Panc1 (cell line): ENCODE measurements around the gene KANSL1L. TPM values are rescaled to one million over a fixed set of nuclear protein-coding genes. Genes with fewer than 3 reads are reported as not detected.
A peak's percentile ranks its signal among the peaks of the same experiment; 100 is the strongest.

Experiments used
- ATAC-seq: fragments of 200-7000 bp; cut with Tn5 transposase; 2 replicates; pipeline ENCODE4 v1.9.1; 2020; ENCODE audit warnings: mild to moderate bottlenecking, moderate library complexity
- BruUV-seq: library from RNA; stranded (reverse); fragments of 400-500 nt; replicated peaks from 2 replicates; lab custom pipeline; 2021; lab: Mats Ljungman, UMichigan
- CTCF ChIA-PET: fragments of 300-600 bp; sonication (Branson Sonifier 250); formaldehyde crosslinking; loops from one replicate; lab custom pipeline; 2022; ENCODE audit warnings: antibody characterized with exemption; lab: Charles Lee
- POLR2A ChIA-PET: fragments of 300-600 bp; sonication (Branson Sonifier 250); formaldehyde crosslinking; loops from one replicate; lab custom pipeline; 2022; ENCODE audit warnings: antibody characterized with exemption; lab: Charles Lee
- DNase-seq: peaks from one replicate; pipeline ENCODE4 v3.0.0-alpha.2; 2010; ENCODE audit warnings: low read depth, low spot score
- H3K27ac ChIP-seq: 2 replicates; pipeline ENCODE4 v1.5.1; 2011; ENCODE audit warnings: mild to moderate bottlenecking, low read length, inconsistent platforms
- H3K27me3 ChIP-seq: fragments of 200-500 bp; sonication (Bioruptor generic); 2 replicates; pipeline ENCODE4 v1.6.0; 2014; ENCODE audit warnings: low read length, inconsistent platforms; ENCODE audit not compliant: control insufficient read depth, insufficient read depth
- H3K36me3 ChIP-seq: fragments of 200-500 bp; sonication (Bioruptor generic); 2 replicates; pipeline ENCODE4 v1.5.1; 2014; ENCODE audit warnings: inconsistent platforms, mild to moderate bottlenecking, low read length, moderate library complexity; ENCODE audit not compliant: control insufficient read depth, insufficient read depth
- H3K4me1 ChIP-seq: 2 replicates; pipeline ENCODE4 v1.5.1; 2011; ENCODE audit warnings: inconsistent platforms, mild to moderate bottlenecking, low read length, moderate library complexity; ENCODE audit not compliant: control insufficient read depth, insufficient read depth
- H3K4me3 ChIP-seq, 2 experiments: 2 replicates each; pipeline ENCODE4 v1.5.1; 2011 to 2012; ENCODE audit warnings: low read depth in 2 of 2, low read length in 2 of 2, mild to moderate bottlenecking in 2 of 2, inconsistent platforms in 1 of 2, moderate library complexity in 1 of 2
- H3K9me3 ChIP-seq: fragments of 200-500 bp; sonication (Bioruptor generic); 2 replicates; pipeline ENCODE4 v1.5.1; 2014; ENCODE audit warnings: low read depth, mild to moderate bottlenecking, inconsistent platforms, low read length, moderate library complexity; ENCODE audit not compliant: control insufficient read depth, insufficient read depth
- CTCF ChIP-seq: fragments of 450-650 bp; IDR thresholded peaks from 2 replicates; pipeline ENCODE4 v1.5.1; 2017; ENCODE audit warnings: mild to moderate bottlenecking
- POLR2AphosphoS5 ChIP-seq: IDR thresholded peaks from 2 replicates; pipeline ENCODE4 v1.6.1; 2012; ENCODE audit warnings: mild to moderate bottlenecking, low read depth, low read length, moderate library complexity
- REST ChIP-seq, 2 experiments: IDR thresholded peaks; 2 replicates each; pipeline ENCODE4 v1.6.1; 2011 to 2012; ENCODE audit warnings: low read depth in 2 of 2, control low read depth in 1 of 2, low read length in 1 of 2, mild to moderate bottlenecking in 1 of 2, moderate library complexity in 1 of 2; ENCODE audit not compliant: insufficient read depth in 1 of 2
- SIN3A ChIP-seq: IDR thresholded peaks from 2 replicates; pipeline ENCODE4 v1.6.1; 2012; ENCODE audit warnings: low read depth, mild to moderate bottlenecking, low read length, moderate library complexity, borderline replicate concordance; ENCODE audit not compliant: insufficient read depth
- TCF7L2 ChIP-seq: IDR thresholded peaks from 2 replicates; pipeline ENCODE4 v1.6.1; 2011; ENCODE audit warnings: mild to moderate bottlenecking, low read depth, low read length, inconsistent platforms
- in situ Hi-C: cut with HindIII; loops from 2 replicates; pipeline ENCODE4 v1.10.0; 2016; ENCODE audit warnings: low sequenced_read_pairs, low pct_unique_long_range_greater_than_20kb
- intact Hi-C: fragments of 100-400 bp; cut with micrococcal nuclease; formaldehyde crosslinking; loops from one replicate; pipeline ENCODE4 v1.10.0; 2022; ENCODE audit not compliant: unreplicated experiment
- total RNA-seq: library from RNA; stranded (reverse); gene quantifications from one replicate; pipeline ENCODE4 v1.2.1, GENCODE V29; 2021; ENCODE audit not compliant: unreplicated experiment

KANSL1L gene
- total RNA-seq, 1 experiment from 2014 or later: 10.5 TPM

- POLR2A ChIA-PET: no interaction called here
- in situ Hi-C loops: no loop called here
Measured at GRCh38 chr2:210170196-210170445, 1.1 kb downstream of the KANSL1L start.

GRCh38 chr2:210169516-210170195, 1.6 kb downstream of the KANSL1L start:
- ChIA-PET POLR2A (no interaction called here), CTCF (no interaction called here)
- Histone ChIP-seq H3K36me3 (no peaks in the 10 kb centered on the region), H3K27me3 (no peaks in the 10 kb centered on the region; the same call in 1 of the 2 replicates), H3K4me3 (peak overlapping the region; percentile 61 to 95), H3K4me1 (peaks cover 14% of the 10 kb centered on the region), H3K9me3 (no peaks in the 10 kb centered on the region), H3K27ac (peak overlapping the region; percentile 97)
- in situ Hi-C loops (no loop called here), intact Hi-C loops (no loop called here)
- BruUV-seq: no TSS peak
- DNase-seq: no peak
- no peak for TF ChIP-seq TCF7L2
- TF ChIP-seq SIN3A: no peak
- no peak for TF ChIP-seq REST (IDR thresholded peaks at IDR 0.05; ENCODE audit: insufficient read depth in 1 of 2, low read depth in 2 of 2, low read length in 1 of 2)
- TF ChIP-seq CTCF: no peak
- no peak for TF ChIP-seq POLR2AphosphoS5
- no peak for ATAC-seq

More at GRCh38 chr2:210170196-210170445, 1.1 kb downstream of the KANSL1L start:
- intact Hi-C loops: no loop called here
- Histone ChIP-seq H3K4me3 (peak overlapping the region; percentile 61 to 95), H3K9me3 (no peaks in the 10 kb centered on the region), H3K27me3 (no peaks in the 10 kb centered on the region; the same call in 1 of the 2 replicates), H3K4me1 (peaks cover 14% of the 10 kb centered on the region), H3K27ac (peak overlapping the region; percentile 97), H3K36me3 (no peaks in the 10 kb centered on the region)
- DNase-seq (no peak), ATAC-seq (no peak)
- TF ChIP-seq POLR2AphosphoS5 (no peak), CTCF (no peak), SIN3A (no peak), TCF7L2 (no peak), REST (IDR thresholded peaks at IDR 0.05; ENCODE audit: insufficient read depth in 1 of 2, low read depth in 2 of 2, low read length in 1 of 2) (no peak)
- no TSS peak for BruUV-seq
- CTCF ChIA-PET: no interaction called here
